IPS DF 19.7 (cell line): ENCODE results near the gene HOXB4.
"Not testable (repeated sequence)": the region's sequence is repeated elsewhere in the genome, so short reads cannot be mapped to it uniquely, and the experiment has no call there.

Source experiments
- DNase-seq: peaks from one replicate; pipeline ENCODE4 v3.0.0-alpha.2; 2013; ENCODE audit warnings: low read depth, low spot score

The HOXB4 gene

DNA sequence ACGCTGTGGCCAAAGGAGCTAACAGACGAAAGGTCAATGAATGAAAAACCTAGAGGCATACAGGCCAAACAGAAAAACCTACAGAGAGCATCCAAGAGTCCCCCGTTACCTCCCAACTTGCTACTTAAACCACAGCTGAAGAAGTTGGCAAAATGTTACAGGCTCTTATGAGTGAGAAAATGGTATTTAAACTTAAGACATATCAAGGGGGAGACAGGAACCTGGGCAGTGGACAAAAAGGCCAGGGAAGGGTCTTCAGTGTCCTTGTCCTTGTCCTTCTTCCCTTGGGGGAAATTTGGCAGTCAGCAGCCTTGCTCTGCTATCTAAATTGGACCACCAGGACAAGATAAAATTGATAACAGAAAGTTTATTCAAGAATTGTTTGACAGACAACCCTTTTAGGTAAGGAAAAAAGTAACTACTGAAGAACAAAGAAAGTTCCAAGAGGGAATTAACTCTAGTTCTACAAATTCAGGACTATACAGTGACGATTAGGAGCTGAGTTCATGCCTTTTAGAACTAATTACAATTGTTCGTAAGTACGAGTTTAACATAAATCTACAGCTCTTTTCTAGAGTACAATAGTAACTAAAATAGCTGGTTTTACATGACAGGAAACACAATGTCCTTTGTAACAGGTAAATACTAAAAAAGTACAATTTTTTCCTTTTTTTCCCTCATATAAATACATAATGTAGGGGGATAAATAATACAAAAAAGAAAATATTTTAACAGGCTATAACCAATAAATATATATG is 29.4 kb downstream of the HOXB4 start:
- no peak for DNase-seq

DNA sequence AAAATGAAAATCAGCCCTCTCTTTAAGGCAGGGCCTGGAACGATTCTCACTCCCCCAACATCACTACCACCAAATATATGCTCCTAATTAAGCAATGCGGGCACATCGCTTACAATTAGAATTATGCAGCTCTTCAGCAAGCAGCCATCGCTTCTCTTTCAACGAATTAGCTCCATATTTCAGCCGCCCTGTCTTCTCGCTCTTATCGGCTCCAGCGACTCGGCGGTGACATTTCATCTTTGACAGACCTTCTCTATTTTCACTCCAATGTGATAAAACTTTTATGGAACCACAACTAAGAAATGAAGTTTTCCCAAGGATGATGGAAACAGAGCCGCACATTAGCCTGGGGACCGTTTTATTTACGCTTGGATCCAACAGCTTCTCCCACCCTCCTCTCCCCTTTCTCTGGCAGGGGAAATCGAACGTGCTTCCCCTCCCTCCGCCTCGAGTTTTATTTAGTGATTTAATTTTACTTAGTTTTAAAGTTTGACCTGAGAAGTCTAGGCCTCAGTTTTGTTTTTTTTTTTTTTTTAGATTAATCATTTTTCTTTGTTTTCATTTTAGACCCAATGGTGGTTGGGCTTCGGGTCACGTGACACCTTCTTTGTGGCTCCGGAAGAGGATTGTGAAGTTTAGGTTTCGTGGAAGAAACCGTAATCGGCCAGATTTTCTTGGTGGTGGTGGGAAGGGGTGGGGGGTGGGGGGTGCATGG is 30.2 kb downstream of the HOXB4 start:
- DNase-seq = no peak

DNA sequence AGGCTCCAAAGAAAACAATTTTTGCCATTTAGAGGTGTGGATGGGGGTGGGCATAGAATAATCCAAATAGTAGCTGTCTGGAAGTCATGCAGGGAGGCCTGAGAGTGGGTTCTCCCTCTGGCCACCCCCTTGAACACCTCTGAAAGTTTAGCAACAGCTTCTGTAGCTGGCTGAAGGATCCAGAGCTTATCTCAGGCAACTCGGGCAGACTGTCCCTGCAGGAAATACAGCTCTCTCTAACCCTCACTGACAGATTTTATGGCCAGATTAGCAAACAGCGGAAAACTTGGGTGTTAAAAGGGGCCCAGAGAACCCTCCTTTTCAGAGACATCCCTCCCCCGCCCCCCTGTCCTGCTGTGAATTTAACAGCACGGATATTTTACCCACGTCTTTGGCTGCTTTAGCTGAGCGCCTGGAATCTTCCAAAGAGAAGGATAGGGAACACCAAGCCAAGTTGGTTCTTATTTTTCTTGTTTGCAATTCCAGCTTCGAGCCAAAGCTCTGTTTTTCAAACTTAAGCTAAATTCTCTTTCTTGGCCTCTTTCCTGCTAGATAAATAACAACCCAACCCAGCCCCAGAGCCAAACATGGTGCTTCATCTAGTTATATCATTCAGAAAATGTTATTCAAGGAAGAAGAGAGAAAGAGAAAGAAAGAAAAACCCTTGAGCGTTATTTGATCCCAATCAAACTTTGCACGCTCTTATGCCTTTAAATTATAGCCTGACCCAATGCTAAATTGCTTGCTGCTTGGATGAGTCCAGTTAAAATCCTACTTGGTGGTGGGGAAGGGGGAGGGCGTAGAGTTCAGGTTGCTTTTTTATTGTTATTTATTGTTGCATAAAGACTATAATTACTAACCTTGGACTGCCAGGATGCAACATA is 31.0 kb downstream of the HOXB4 start:
- no peak for DNase-seq

DNA sequence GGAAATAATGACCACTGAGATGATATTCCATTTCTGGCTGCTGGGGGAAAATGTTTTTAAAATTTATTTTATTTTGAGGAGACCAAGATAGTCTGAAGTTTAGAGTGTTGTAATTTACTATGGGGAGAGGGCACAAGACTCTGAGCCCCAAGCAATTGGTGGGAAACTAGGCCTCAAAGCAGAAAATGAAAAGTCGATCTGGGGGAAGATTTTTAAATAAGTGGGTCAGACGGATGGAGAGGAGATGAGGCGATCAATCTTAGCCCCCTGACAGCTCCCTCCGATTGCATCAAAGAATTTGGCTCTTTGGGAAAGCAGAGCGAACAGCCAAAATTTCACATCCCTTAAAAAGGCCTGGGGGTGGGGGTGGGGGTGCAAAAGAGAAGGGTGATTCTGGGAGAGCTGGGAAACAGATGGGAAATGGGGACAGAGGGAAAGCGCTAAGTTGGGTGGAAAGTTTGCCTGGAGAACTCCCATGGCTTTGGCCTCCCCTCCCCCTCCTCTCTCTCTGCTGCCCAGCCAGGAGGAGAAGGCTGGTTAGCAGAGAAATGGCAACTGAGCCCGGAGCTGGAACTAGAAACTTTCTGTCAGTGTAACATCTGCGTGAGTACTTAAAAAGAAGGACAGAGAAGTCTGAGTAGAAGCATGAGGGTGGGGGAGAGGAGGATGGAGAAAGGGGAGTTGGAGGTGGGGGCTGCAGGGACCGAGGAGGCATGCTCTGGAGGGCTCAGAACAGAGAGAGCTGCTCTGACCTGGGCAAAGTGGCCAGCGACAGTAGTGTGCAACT is 31.8 kb downstream of the HOXB4 start:
- DNase-seq = no peak

DNA sequence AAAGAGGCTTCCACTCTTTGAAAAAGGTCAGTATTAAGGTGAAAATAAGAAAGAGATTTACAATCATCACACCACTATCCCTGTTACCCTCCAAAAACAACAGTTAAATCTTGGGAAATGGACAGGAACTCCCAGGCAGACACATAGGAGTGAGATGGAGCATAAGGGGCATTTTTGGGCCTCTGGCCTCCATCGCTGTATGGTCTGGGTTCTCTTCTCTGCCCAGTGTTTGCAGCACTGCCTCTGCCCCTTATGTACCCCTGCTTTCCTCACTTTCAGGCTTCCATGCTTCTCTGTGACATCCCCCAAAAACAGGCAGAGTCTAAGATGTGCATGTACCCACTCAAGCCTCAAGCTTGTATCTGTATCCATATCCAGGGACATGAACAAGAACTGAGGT is 32.6 kb downstream of the HOXB4 start:
- DNase-seq = no peak

DNA sequence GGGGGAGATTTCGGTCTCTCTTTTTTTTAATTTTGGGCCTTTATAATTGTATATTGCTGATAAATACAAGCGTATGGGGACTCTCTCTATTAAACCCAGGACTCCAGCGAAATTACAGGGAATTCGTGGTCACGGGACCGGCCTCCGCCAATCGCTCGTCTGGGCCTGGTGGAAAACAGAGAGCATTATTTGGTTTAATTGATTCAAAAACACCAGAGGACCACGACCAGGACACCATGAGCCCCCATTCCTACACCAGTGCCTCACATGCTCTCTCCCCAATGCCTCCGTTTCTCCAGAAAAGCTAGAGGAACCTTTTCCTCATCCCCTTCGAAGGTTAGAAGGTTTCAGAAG is 33.2 kb downstream of the HOXB4 start, which contains the start of gene HOXB2:
HOXB2 (minus strand) TSS at position 88 of the 354 bp plus-strand sequence. CDS start 198 bp downstream, outside the sequence.
- no peak for DNase-seq

DNA sequence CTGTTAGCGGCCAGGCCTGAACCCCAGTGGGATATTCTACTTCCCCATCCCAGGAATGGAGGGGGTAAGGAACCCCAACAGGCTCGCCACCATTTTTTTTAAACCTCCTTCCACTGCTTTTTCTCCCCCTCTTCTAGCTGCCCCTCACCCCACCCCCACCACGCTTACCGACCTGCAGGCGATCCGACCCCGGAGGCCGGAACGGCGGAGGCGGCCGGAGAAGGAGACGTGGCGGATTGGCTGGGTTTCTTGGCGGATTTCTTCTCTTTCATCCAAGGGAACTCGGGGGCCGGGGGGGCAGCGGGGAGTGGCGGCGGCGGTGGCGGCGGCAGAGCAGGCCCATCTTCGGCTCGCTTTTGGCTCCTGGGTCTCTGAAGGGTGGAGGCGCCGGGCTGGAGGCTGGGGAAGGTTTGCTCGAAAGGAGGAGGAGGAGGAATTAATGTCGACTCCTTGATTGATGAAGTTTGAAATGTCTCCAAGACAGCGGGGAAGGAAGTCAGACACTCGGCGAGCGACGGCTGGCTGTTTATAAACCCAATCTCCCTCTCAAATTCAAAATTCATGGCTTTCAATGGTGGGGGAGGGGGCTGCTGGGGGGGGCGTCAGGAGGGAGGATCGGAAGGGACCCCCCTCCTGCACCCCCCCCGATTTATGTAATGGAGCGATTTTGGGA is 33.7 kb downstream of the HOXB4 start:
- DNase-seq = no peak

DNA sequence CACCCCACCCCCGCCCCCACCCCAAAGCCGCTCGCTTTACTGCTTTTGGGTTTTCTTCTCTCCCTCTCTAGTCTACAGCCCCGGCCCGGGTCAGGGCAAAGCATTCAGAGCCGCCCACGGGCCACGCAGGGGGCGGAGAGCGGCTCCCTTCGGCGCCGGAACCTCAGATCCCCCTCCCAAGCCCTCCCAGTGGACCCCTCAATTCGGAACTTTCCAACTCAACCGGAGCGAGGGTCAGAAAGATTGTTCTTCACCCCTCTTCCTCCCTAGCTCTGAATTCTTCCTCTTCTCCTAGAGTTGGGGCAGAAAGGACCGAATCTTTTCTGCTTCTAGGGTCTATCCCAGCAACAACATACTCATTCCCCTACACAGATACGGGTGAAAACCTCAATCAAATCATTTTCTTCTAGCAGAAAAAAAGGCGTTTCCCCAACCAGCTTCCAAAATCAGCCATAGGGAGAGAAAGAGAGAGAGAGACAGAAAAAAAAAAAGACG is 34.2 kb downstream of the HOXB4 start:
- no peak for DNase-seq

DNA sequence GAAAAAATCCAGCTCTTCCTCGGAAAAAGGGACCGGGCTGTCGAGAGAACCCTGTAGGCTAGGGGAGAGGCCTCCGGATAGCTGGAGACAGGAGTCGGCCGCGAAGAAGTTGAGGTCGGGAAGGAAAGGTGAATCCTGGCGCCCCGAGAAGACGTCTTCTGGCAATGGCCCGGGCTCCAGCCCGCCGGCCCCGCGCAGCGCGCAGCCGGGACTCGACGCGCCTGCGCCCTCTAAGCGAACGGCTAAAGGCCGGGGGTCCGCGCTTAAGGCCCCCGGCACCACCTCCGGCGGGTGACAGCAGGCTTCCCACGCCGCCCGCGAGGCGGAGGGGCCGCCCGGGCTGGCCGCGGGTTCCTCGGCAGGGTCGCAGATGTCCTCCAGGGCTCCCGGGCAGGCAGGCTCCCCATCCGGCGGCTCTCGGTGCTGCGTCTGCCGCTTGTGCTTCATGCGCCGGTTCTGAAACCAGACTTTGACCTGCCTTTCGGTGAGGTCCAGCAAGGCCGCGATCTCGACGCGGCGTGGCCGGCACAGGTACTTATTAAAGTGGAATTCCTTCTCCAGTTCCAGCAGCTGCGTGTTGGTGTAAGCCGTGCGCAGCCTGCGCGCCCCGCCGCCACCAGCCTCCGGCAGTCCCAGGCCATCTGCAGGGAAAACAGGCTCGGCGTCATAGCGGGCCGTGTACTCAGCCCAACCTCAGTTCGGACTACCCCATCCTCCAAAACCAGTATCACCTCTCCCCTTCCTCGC is 34.9 kb downstream of the HOXB4 start:
- DNase-seq = no peak

DNA sequence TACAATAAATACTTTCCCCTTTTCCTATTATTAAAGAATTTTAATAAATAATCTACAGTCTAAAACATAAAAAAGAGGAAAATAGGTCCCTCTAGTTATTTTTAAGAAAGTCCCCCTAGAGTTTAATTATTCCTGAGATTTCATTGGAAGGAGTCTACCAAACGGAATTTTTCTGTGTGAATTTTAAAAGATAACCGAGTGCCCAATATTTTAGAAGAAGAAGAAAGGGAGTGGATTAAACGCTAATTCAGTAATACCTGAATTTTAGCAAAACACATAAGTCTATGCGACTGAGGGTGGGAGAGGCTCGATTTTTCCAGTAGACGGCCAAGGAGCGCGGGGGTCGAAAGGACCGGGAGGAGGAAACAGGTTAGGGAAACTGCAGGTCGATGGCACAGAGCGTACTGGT is 35.4 kb downstream of the HOXB4 start:
- no peak for DNase-seq

DNA sequence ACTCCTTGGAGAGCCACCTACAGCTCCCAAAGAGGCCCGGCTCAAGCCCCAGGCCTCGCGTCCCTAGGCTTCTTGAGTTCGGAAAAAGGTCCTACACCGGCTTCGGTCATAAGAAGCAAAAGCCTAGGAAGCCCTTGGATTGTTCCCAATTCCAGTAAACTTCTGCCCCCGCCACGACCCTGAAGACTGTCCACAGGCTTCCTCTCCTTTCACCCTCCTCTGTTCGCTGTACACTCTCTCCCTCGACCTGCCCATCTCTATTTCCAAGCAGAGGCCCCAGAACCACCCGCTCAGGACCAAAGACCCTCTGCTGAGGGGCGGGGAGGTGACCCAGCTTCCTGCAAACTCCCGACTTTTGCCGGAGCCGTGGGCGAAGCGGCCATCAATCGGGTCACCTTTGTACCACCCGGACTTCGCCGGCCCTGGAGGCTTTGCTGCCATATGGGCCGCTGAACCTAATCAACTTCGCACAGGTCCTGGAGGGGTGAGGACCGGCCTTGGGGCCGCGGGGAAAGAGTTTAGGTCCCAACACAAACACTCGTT is 36.0 kb downstream of the HOXB4 start:
- no peak for DNase-seq

DNA sequence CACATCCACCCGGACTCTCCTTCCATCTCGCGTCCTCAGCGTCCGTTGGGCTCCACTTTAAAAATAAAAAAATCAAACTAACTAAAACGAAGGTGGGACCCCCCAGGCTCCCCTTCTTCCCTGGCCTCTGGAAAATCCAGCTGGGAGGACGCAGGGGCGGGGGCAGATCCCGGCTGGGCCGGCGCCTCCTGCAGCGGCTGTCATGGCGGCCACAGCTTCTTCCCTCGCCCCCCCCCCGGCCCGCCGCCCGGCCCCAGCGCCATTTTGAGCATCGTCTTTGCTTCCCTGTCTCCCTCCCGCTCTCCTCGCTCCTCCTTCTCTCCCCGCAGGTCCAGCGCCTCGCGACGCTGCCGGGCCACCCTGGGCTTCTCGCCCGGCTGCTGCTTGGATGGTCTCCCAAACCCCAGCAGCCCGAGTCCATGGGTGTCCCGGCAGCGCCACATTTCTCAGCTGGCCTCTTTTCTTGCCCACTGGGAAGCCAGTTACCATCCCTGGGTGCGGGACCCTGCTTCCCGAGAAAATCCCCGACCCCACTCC is 36.5 kb downstream of the HOXB4 start:
- DNase-seq = no peak

DNA sequence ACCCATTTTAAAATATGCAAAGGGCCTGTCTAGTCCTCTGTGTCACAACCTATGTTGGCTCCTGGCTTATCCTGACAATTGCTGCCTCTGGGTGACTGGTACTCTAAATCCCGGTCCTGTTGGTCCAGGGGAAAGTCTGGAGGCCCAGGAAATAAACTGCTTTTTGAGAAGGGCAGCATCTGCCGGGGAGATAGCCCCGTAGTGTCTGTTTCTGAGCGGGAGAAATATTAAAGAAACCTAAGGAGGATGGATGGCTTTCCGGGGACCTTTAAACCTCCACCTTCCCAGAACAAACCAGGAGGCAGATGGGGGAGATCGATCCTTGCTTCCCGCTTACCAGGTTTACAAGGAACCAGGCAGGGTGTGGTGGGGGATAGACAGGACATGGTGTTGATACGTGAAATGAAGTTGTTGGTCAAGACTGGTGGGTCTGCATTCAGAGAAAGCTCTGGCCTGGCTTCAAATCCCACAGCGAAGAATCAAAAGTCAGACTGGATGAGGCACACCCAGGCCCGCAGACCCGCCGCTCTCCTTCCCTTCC is 37.0 kb downstream of the HOXB4 start:
- no peak for DNase-seq

DNA sequence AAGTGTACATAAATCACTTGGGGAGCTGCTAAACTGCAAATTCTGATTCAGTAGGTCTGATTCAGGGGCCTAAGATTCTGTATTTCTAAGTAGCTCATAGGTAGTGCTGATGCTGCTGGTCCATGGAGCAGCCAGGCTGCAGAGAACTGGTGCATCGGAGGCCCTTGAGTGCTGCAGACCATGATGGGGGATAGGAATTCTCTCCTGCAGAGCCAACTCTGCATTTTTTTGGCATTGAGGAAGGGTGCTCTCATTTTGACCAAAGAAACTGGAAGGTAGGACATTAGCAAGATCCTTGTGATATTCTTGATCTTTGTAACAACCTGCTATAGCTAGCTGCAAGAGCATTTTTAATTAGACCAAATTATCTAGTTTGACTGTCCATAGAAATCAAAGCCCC is 37.9 kb downstream of the HOXB4 start:
- no peak for DNase-seq

DNA sequence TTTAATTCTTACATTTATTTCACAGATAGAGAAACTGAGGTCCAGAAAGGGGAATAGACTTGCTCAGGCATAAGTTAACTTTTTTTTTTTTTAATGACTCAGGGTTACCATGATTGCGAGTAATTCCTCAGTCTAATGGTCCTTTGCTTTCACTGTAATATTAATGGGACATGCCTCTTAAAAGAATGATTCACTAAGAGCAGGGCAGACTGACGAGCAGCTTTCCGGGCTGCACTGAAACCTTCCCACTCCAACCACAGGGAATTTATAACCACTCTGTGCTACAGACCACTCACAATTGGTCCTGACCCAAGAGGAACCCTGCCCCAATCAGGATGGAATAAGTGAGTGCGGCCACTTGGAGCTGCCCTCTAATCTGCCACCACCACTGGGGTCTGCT is 39.0 kb downstream of the HOXB4 start:
- no peak for DNase-seq

DNA sequence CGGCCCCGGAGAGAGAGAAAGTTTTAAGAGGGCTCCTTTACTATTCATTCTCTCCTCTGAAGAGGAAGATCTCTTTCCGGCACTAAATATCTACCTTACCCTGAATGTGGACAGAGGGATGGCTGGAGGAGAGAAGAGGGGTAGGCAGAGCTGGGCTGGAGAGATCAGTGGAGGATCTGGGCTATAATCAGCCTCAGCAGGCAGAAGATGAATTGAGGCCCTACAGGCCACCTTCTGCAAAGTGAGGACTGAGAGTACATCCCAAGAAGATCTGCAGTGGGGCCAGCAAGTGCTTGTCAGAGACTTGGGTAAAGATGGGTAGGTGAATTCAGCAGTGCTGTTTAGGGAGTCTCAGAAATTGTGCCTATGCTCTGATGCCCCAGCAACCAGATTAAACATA is 40.8 kb downstream of the HOXB4 start:
- no peak for DNase-seq

DNA sequence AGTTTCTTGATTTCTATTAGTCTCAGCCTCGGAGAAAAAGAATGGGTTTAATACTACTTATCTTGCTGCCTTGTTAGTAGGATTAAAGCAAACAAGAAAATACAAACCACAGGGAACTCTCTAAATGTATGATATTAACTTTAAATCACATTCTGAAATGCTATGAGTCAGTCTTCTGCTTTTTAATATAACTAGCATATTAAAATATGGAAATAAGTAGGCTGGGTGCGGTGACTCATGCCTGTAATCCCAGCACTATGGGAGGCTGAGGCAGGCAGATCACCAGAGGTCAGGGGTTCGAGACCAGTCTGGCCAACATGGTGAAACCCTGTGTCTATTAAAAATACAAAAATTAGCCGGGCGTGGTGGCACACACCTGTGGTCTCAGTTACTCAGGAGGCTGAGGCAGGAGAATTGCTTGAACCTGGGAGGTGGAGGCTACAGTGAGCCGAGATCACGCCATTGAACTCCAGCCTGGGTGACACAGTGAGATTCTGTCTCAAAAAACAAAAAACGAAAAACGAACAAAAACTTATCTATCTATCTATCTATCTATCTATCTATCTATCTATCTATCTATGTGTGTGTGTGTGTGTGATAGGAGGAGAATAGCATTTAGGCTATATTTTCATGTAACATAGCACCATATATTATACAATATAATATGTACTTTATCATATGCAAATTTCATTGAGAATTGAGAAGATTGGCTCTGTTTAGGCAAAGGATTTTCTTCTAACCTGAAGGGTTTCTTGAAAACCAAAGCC is 42.2 kb downstream of the HOXB4 start:
- not testable (repeated sequence) for DNase-seq

DNA sequence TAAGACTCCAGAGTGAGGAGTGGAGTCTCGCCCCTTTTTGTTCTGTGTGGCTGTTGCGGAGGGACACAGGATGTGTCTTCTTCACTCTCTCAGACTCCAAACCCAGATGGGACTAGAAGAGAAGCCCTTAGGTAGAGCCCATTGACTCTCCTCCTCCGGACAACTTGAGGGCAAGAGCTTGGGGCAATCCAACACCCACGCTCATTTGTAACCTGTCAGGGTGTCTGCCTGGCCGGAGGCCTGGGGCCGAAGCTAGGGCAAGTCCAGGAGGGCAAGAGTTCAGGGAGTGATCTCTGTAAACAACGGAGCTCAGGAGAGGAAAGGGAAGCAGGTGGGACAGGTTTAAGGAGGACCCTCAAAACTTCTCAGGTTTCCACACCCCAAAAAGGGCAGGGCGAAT is 45.9 kb downstream of the HOXB4 start:
- no peak for DNase-seq
